Mammary epithelial cell (primary cell): Measurements from ENCODE around the gene CSF2RB.

Experiments
- CTCF ChIP-seq, 2 donors: IDR thresholded peaks in 1 of 2; conservative IDR thresholded peaks in 1 of 2; 2 replicates each; pipeline ENCODE4 v1.5.1; 2011 to 2012; ENCODE audit warnings: inconsistent platforms in 2 of 2, low read length in 2 of 2, mild to moderate bottlenecking in 2 of 2, control low read depth in 1 of 2, low read depth in 1 of 2; ENCODE audit not compliant: insufficient read depth in 1 of 2; ENCODE audit errors: extremely low read depth in 1 of 2
- EZH2 ChIP-seq: IDR thresholded peaks from 2 replicates; pipeline ENCODE4 v1.6.1; 2012; ENCODE audit warnings: low read length, inconsistent platforms, borderline replicate concordance

GRCh38 chr22:36933629-36934417 lies 20.4 kb downstream of the CSF2RB start:
- TF ChIP-seq CTCF (conservative IDR thresholded peaks at IDR 0.05 in 1 of 2, IDR thresholded peaks at IDR 0.05 in 1 of 2; ENCODE audit: extremely low read depth in 1 of 2, insufficient read depth in 1 of 2, low read depth in 1 of 2, low read length in 2 of 2) (no peak), EZH2 (no peak)
